Right cardiac atrium (tissue), 5 donors: Measurements from ENCODE around the gene ORC5. TPM values are rescaled to one million over a fixed set of nuclear protein-coding genes. Genes with fewer than 3 reads are reported as not detected.
"Not testable (repeated sequence)": the region's sequence is repeated elsewhere in the genome, so short reads cannot be mapped to it uniquely, and the experiment has no call there.

ENCODE experiments used
- ATAC-seq, 2 donors: fragments of 200-7000 bp; cut with Tn5 transposase; one replicate each; pipeline versions ENCODE4 v1.8.0 to v1.9.1; 2020; ENCODE audit warnings: moderate library complexity in 2 of 2, mild to moderate bottlenecking in 1 of 2
- DNase-seq, 3 donors: peaks; one replicate each; pipeline ENCODE4 v3.0.0-alpha.2; 2020
- H3K27ac ChIP-seq: one replicate; pipeline ENCODE4 v1.5.1; 2013; ENCODE audit warnings: mild to moderate bottlenecking, low read length, control low read depth, moderate library complexity
- H3K27me3 ChIP-seq: one replicate; pipeline ENCODE4 v1.6.1; 2013; ENCODE audit not compliant: control insufficient read depth, insufficient read depth
- H3K4me1 ChIP-seq: one replicate; pipeline ENCODE4 v1.6.1; 2013; ENCODE audit warnings: low read length; ENCODE audit not compliant: control insufficient read depth, insufficient read depth
- H3K4me3 ChIP-seq: one replicate; pipeline ENCODE4 v1.5.1; 2013; ENCODE audit warnings: low read length, control low read depth
- H3K9me3 ChIP-seq: one replicate; pipeline ENCODE4 v1.6.1; 2013; ENCODE audit warnings: low read length; ENCODE audit not compliant: control insufficient read depth
- WGBS: extraction: QIAGEN DNeasy Blood & Tissue Kit; methylation state at CpG from one replicate; pipeline ENCODE4 v1.1.7; 2013; 5-methylcytosine and 5-hydroxymethylcytosine counted together
- intact Hi-C, 4 donors: fragments of 100-400 bp; cut with DNase I; formaldehyde crosslinking; loops; one replicate each; pipeline versions ENCODE4 v1.11.0 to v1.14.0; 2022 to 2023
- polyA plus RNA-seq: library from polyadenylated mRNA; stranded (reverse); fragments of 200-250 nt; gene quantifications from one replicate; pipeline ENCODE4 v1.2.3, GENCODE V29; 2013
- total RNA-seq, 4 donors: library from RNA; stranded (reverse); fragmentation: NEBNext Ultra II Directional; extraction: Animal tissue kit (Norgen Biotek cat#: 25700); gene quantifications; one replicate each; pipeline ENCODE4 v1.2.1, GENCODE V29; 2021
- donor health status: healthy with polysubstance abuse.
- donor health status: DM: no; HTN: yes; CAD: no.
- donor health status: DM: no; HTN: no; CAD: no.
- donor health status: DM: no; HTN: yes; CAD: no; lungs with severe emphysema.
- donor health status: DM: yes; HTN: yes; CAD: no.

ORC5 gene
- total and polyA plus RNA-seq, 5 donors = 4.9 to 9.7 (median 9.3) TPM

GRCh38 chr7:104192434-104192833 is 15.4 kb downstream of the ORC5 start:
- Histone ChIP-seq H3K9me3 (no peaks in the 10 kb centered on the region), H3K27me3 (no peaks in the 10 kb centered on the region), H3K4me1 (no peaks in the 10 kb centered on the region), H3K27ac (no peak overlapping the region), H3K4me3 (no peak overlapping the region)
- no peak for DNase-seq
- intact Hi-C loops = no loop called here
- ATAC-seq = no peak
- 95% methylated on average over 1 of the region's 1 CpG for WGBS

- intact Hi-C loops = no loop called here
- WGBS = 43% methylated on average over 3 of the region's 3 CpGs
- H3K4me1 ChIP-seq = no peaks in the 10 kb centered on the region
- no peak overlapping the region for H3K4me3 ChIP-seq
- DNase-seq (no peak), ATAC-seq (no peak)
- no peak overlapping the region for H3K27ac ChIP-seq
- no peaks in the 10 kb centered on the region for H3K9me3 ChIP-seq
- no peaks in the 10 kb centered on the region for H3K27me3 ChIP-seq
Measured at GRCh38 chr7:104185346-104185745, 22.5 kb downstream of the ORC5 start.

GRCh38 chr7:104179178-104179577 is 28.6 kb downstream of the ORC5 start:
- no peak for DNase-seq

GRCh38 chr7:104177565-104178083 is 30.2 kb downstream of the ORC5 start:
- H3K27ac ChIP-seq, DNase-seq, ATAC-seq, H3K4me3 ChIP-seq, H3K4me1 ChIP-seq, H3K27me3 ChIP-seq, intact Hi-C loops, H3K9me3 ChIP-seq: not testable (repeated sequence)
- 96% methylated on average over 6 of the region's 6 CpGs for WGBS

More at GRCh38 chr7:104179178-104179577, 28.6 kb downstream of the ORC5 start:
- intact Hi-C loops = no loop called here
- Histone ChIP-seq H3K4me1 (no peaks in the 10 kb centered on the region), H3K27me3 (no peaks in the 10 kb centered on the region), H3K27ac (no peak overlapping the region), H3K4me3 (no peak overlapping the region), H3K9me3 (no peaks in the 10 kb centered on the region)
- no peak for ATAC-seq
- 100% methylated on average over 2 of the region's 2 CpGs for WGBS

- intact Hi-C loops = no loop called here
- no peak for DNase-seq
- 69% methylated on average over 4 of the region's 4 CpGs for WGBS
- H3K4me1 ChIP-seq = no peaks in the 10 kb centered on the region
- no peak for ATAC-seq
- no peak overlapping the region for H3K4me3 ChIP-seq
- H3K27ac ChIP-seq = no peak overlapping the region
- H3K9me3 ChIP-seq = no peaks in the 10 kb centered on the region
- no peaks in the 10 kb centered on the region for H3K27me3 ChIP-seq
Measured at GRCh38 chr7:104176332-104176731, 31.5 kb downstream of the ORC5 start.

GRCh38 chr7:104175361-104175984 is 32.3 kb downstream of the ORC5 start:
- 65% methylated on average over 2 of the region's 2 CpGs for WGBS
- no peaks in the 10 kb centered on the region for H3K4me1 ChIP-seq

GRCh38 chr7:104174798-104175197 is 33.0 kb downstream of the ORC5 start:
- H3K9me3 ChIP-seq = no peaks in the 10 kb centered on the region
- intact Hi-C loops = no loop called here
- H3K27me3 ChIP-seq = no peaks in the 10 kb centered on the region
- WGBS = 54% methylated on average over 2 of the region's 2 CpGs
- ATAC-seq = no peak
- H3K4me3 ChIP-seq = no peak overlapping the region
- no peak for DNase-seq
- no peak overlapping the region for H3K27ac ChIP-seq
- H3K4me1 ChIP-seq = no peaks in the 10 kb centered on the region

More at GRCh38 chr7:104175361-104175984, 32.3 kb downstream of the ORC5 start:
- H3K9me3 ChIP-seq = no peaks in the 10 kb centered on the region
- DNase-seq (no peak), ATAC-seq (no peak)
- H3K27ac ChIP-seq = no peak overlapping the region
- no peaks in the 10 kb centered on the region for H3K27me3 ChIP-seq
- H3K4me3 ChIP-seq = no peak overlapping the region
- intact Hi-C loops = no loop called here

GRCh38 chr7:104162081-104162480 is 45.7 kb downstream of the ORC5 start:
- DNase-seq (no peak), ATAC-seq (no peak)
- Histone ChIP-seq H3K27ac (no peak overlapping the region), H3K4me1 (no peaks in the 10 kb centered on the region), H3K4me3 (no peak overlapping the region), H3K27me3 (no peaks in the 10 kb centered on the region), H3K9me3 (no peaks in the 10 kb centered on the region)
- intact Hi-C loops = loop anchor here in 1 of 4 donors (10.0 kb wide), 1 partner anchor 587 kb away; no protein-coding TSS in a partner anchor
- WGBS = 59% methylated on average over 6 of the region's 6 CpGs

- Histone ChIP-seq H3K27me3 (no peaks in the 10 kb centered on the region), H3K9me3 (no peaks in the 10 kb centered on the region), H3K4me1 (no peaks in the 10 kb centered on the region), H3K27ac (no peak overlapping the region), H3K4me3 (no peak overlapping the region)
- WGBS = 79% methylated on average over 3 of the region's 3 CpGs
- no peak for ATAC-seq
- DNase-seq = no peak
- intact Hi-C loops = loop anchor here in 1 of 4 donors (10.0 kb wide), 1 partner anchor 586 kb away; no protein-coding TSS in a partner anchor
Measured at GRCh38 chr7:104161244-104161643, 46.6 kb downstream of the ORC5 start.

GRCh38 chr7:104160375-104160774 is 47.4 kb downstream of the ORC5 start:
- H3K4me1 ChIP-seq = no peaks in the 10 kb centered on the region
- H3K27ac ChIP-seq = no peak overlapping the region
- no peak for DNase-seq
- intact Hi-C loops = loop anchor here in 1 of 4 donors (10.0 kb wide), 1 partner anchor 586 kb away; no protein-coding TSS in a partner anchor
- no peak overlapping the region for H3K4me3 ChIP-seq
- no peaks in the 10 kb centered on the region for H3K9me3 ChIP-seq
- H3K27me3 ChIP-seq = no peaks in the 10 kb centered on the region
- no peak for ATAC-seq

GRCh38 chr7:104156842-104157277 is 51.0 kb downstream of the ORC5 start:
- H3K27ac ChIP-seq = no peak overlapping the region
- no peaks in the 10 kb centered on the region for H3K27me3 ChIP-seq
- intact Hi-C loops = loop anchor here in 2 of 4 donors (5.0 to 10.0 kb wide), 2 partner anchors 582 to 585 kb away; no protein-coding TSS in a partner anchor
- ATAC-seq (no peak), DNase-seq (no peak)
- H3K9me3 ChIP-seq = no peaks in the 10 kb centered on the region
- no peak overlapping the region for H3K4me3 ChIP-seq
- no peaks in the 10 kb centered on the region for H3K4me1 ChIP-seq
- 27% methylated on average over 2 of the region's 2 CpGs for whole genome bisulfite sequencing
